Fibroblast of upper back skin (primary cell): Measurements from ENCODE around the gene AK8.
"Not testable (repeated sequence)": the region's sequence is repeated elsewhere in the genome, so short reads cannot be mapped to it uniquely, and the experiment has no call there.

Source experiments
- DNase-seq: peaks from one replicate; pipeline ENCODE4 v3.0.0-alpha.2; 2013

Gene AK8

GRCh38 chr9:132740526-132741309, 137.4 kb downstream of the AK8 start:
- DNase-seq: no peak

DNA sequence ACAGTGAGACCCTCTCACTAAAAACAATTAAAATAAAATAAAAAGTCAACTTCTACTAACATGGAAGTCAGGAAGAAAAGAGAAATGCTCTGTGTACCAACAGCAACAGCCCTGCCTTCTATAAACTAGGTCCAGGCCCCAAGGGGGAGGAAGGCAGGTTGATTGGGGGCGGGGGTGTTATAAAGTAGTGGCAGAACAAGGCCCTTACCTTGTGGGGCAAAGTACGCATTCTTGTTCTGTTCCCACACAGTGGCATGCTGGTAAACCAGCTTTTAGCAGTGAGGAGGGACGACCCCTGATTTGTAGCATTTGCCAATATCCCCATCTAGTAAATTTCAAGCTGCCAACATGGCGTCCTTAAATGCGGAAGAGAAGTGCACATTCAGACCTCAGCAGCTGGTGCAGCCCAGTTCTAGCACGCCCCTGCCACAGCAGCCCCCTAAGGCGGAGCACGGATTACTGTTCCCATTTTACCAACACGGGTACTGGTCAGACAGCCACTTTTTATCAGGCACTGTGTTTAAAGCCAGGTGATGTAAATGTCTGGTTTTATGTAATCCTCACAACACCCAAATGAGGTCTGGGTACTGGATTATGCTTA, 138.3 kb downstream of the AK8 start:
- no peak for DNase-seq

- DNase-seq: no peak
These were observed 144.7 kb downstream of the AK8 start for GRCh38 chr9:132733260-132733815.

DNA sequence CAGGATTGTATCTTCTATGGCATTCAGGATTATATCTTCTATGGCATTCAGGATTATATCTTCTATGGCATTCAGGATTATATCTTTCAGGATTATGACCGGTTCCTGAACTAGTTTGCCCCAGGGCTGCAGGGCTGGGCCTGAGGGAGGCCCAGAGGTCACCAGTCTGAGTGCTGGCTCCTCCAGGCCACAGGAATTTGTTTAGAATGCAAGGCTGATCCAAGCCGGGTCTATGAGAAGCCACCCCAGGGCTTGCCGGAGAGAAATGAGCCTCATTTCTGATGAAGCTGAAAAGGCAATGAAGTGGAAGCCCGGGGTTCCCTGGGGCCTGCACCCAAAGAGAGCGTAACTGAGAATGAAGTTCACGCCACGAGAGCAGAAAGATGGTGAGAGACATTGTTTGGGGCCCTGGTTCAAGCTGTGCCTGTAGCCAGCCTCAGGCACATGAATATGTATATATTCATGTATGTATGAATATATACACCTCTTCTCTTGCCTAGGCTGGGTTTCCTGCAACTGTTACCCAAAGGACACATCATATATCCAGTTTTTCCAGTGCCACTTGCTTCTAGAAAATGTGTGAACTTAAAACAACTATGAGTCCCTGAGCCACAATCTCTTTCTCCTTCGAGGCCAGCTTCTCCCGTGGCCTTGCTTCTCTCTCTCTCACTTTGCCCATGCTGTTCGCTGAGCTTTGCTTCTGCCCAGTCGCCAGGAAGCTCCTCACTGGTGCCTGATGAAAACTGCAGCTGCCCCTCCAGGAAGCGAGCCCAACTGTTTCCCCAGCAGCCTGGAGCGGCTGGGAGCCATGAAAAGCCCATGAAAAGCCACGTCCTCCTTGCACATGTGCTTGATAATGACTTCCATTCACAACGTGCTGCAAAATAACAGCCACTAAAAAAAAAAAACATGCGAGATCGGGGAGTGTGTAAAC, 145.5 kb downstream of the AK8 start:
- DNase-seq: no peak

DNA sequence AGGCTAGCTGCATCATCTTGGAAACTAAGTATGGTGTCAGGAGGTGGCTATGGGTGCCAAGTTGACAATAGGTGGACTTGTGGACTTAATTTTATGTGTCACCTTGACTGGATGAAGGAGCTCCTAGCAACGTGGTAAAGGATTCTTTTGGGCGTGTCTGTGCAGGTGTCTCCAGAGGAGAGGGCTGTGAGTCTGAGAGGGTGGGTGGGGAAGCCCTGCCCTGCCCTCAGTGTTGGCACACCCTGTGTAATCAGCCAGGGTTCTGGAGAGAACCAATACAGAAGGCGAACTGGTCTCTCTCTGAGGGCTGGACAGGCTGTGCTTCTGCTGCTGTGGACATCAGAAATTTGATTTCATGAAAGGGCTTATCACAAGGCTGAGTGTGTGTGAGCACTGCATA, 146.9 kb downstream of the AK8 start:
- no peak for DNase-seq

GRCh38 chr9:132730054-132731033, 147.7 kb downstream of the AK8 start:
- DNase-seq: no peak

DNA sequence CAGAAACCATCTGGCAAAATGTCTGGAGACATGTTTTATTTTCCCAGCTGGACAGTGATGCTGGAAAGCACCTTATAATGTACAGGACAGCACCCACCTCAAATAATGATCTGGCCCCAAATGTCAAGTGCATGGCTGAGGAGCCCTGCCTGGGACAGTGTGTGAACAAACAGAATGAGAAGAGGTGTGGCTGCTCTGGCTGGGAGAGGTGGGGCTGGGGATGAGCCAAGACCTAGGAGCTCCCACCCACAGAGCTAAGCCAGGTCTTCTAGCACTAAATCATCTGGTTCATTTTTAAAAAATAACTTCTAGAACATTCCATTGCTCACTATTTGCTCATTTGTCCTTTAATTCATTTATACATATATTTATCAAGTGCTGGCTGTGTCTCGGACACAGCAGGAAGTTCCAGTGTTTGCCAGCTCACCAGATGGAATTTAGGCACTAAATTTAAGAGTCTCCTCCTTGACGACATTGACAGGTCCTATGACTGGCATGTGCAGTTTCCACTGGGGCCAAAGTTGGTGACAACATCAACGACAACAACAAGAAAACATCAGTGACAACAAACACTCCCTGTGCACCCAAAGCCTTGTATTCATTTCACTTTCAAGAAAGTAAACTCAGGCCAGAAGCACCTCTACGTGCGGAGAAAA, 148.7 kb downstream of the AK8 start:
- DNase-seq: no peak

GRCh38 chr9:132728497-132728896, 149.6 kb downstream of the AK8 start:
- DNase-seq: no peak

GRCh38 chr9:132728071-132728470, 150.0 kb downstream of the AK8 start:
- no peak for DNase-seq

DNA sequence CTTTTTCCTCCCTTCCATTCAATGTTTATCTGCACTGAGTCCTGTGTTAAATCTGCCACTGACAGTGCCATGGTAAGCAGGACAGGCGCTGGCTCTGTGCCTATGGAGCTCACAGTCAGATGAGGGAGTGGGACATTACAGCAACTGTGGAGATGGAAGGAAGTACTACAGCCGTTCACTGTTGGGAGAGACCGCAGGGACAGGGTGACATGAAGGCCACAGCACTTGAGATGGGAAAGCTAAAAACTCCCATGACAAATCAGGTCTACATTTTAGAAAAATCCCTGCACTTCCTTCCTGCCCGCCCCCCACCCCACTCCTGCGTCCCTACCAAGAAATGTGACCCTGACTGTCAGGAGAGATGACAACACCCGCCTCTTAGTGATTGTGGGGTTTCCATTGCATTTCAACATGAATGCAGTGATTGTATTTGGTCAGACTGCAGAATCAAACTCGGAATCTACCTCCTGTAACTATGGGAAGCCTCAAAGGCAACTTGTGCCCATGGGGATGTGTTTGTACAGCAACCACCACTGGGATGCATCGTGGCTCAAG, 151.4 kb downstream of the AK8 start:
- no peak for DNase-seq

GRCh38 chr9:132725306-132725705, 152.8 kb downstream of the AK8 start:
- DNase-seq: no peak

DNA sequence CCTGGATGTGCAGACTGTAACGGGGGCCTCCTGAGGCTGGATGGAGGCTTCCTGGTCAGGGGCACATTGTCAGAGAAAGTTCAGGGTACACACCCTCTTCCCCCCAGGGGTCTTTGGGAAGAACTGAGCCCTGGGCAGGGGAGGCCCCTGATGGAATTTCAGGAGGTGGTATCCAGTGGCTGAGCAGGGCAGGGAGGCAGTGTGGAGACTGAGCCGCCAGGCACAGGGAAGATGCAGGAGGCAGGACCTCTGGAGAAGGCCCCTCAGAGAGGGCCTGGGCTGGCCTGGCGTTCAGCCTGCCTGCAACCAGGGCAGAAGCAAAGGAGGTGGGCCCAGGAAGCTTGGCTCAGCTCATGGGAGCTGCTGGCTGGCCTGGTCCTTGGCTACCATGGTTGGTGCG, 154.3 kb downstream of the AK8 start:
- no peak for DNase-seq

GRCh38 chr9:132722564-132723065, 155.5 kb downstream of the AK8 start:
- DNase-seq: no peak

DNA sequence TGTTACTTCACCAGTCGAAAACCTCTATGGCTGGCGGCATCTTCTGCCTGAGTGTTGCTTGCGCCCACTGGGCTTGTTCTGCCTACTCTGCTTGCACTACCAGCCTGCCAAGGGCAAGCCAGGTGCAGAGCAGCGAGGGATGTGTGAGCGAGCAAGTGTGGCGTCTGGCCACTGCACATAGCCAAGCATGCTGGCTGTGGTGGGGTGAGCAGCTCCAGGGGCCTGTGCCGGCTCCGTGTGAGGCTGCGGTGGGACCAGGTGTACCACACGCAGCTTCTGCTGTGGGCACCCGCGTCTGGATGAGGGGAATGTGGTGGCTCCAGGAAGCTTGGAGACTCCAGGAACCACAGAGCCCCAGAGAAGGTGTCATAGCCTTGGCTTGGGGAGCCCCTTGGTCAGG, 156.4 kb downstream of the AK8 start:
- DNase-seq: no peak

GRCh38 chr9:132718381-132718928, 159.6 kb downstream of the AK8 start:
- DNase-seq: not testable (repeated sequence)

GRCh38 chr9:132717326-132717945, 160.6 kb downstream of the AK8 start:
- no peak for DNase-seq

- no peak for DNase-seq
These were observed 162.1 kb downstream of the AK8 start for GRCh38 chr9:132716007-132716406.

GRCh38 chr9:132712753-132713152, 165.3 kb downstream of the AK8 start:
- DNase-seq: no peak

GRCh38 chr9:132711846-132712245, 166.2 kb downstream of the AK8 start:
- no peak for DNase-seq

- not testable (repeated sequence) for DNase-seq
These were observed 166.9 kb downstream of the AK8 start for GRCh38 chr9:132711152-132711551.
